Tongue (tissue), 2 donors: ENCODE measurements around the gene TRABD2A. TPM values are rescaled to one million over a fixed set of nuclear protein-coding genes. Genes with fewer than 3 reads are reported as not detected.
"Not testable (repeated sequence)": the region's sequence is repeated elsewhere in the genome, so short reads cannot be mapped to it uniquely, and the experiment has no call there.

Source experiments
- DNase-seq: peaks from one replicate; pipeline ENCODE4 v3.0.0-alpha.2; 2015
- total RNA-seq: library from RNA; depleted of rRNA; stranded (reverse); fragments of >200 nt; gene quantifications from one replicate; pipeline ENCODE4 v1.2.3, GENCODE V29; 2014

The TRABD2A gene
- total RNA-seq, 1 donor from 2014 or later = not detected

- DNase-seq = no peak
Observed at GRCh38 chr2:84778911-84779690, 101.8 kb downstream of the TRABD2A start.

- no peak for DNase-seq
Observed at GRCh38 chr2:84776011-84776410, 104.9 kb downstream of the TRABD2A start.

- not testable (repeated sequence) for DNase-seq
Observed at GRCh38 chr2:84773562-84773961, 107.3 kb downstream of the TRABD2A start.

Other genes with a start within 250 kb of the TRABD2A start
- 1,365 TPM for gene TMSB10, start 24.6 kb upstream of the TRABD2A start, total RNA-seq
- gene KCMF1, start 90.1 kb upstream of the TRABD2A start, total RNA-seq = 34.5 TPM